ENCODE results near the gene EPHB2.

DNA sequence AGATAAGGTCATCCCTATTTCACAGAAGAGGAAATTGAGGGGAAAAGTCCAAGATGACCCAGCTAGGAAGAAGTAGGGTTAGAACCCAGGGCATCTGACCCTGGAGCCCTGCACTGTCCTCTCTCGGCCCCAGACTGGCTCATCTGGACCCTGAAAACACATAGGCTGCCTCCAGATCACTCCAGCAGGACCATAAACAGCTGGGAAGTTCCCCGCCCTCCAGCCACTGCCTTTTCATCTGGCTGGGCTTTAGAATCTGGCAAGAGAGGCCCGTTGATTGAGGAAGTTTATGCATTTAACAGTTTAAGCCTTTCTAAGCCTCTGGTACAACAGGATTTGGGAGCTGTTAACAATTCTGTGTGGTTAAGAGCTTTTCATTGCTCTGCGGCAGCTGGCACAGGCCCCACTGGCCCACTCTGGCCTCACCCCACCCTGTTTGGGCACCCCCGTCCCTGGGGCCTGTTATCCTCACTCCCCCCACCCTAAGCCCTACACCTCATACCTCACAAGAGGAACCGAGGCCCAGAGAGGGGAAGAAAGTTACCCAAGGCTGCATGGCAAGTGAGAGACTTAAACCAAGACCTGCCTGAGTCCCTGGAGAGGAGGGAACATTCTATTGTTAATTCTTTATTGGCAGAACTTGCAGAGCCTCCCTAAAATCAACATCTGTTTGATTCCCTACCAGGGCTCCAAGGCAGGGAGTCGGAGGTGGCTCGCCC is 84.2 kb downstream of the EPHB2 start:
- no peak for TF ChIP-seq POLR2AphosphoS5 (IDR thresholded peaks at IDR 0.05; ENCODE audit: low read depth, low read length)
- no peak for TF ChIP-seq SIN3A (IDR thresholded peaks at IDR 0.05; ENCODE audit: borderline replicate concordance, insufficient read depth, low read length)
- no peak for TF ChIP-seq TAF1 (IDR thresholded peaks at IDR 0.05; ENCODE audit: borderline replicate concordance, insufficient read depth, low read length)
- TF ChIP-seq, protein P1, sequence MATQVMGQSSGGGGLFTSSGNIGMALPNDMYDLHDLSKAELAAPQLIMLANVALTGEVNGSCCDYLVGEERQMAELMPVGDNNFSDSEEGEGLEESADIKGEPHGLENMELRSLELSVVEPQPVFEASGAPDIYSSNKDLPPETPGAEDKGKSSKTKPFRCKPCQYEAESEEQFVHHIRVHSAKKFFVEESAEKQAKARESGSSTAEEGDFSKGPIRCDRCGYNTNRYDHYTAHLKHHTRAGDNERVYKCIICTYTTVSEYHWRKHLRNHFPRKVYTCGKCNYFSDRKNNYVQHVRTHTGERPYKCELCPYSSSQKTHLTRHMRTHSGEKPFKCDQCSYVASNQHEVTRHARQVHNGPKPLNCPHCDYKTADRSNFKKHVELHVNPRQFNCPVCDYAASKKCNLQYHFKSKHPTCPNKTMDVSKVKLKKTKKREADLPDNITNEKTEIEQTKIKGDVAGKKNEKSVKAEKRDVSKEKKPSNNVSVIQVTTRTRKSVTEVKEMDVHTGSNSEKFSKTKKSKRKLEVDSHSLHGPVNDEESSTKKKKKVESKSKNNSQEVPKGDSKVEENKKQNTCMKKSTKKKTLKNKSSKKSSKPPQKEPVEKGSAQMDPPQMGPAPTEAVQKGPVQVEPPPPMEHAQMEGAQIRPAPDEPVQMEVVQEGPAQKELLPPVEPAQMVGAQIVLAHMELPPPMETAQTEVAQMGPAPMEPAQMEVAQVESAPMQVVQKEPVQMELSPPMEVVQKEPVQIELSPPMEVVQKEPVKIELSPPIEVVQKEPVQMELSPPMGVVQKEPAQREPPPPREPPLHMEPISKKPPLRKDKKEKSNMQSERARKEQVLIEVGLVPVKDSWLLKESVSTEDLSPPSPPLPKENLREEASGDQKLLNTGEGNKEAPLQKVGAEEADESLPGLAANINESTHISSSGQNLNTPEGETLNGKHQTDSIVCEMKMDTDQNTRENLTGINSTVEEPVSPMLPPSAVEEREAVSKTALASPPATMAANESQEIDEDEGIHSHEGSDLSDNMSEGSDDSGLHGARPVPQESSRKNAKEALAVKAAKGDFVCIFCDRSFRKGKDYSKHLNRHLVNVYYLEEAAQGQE (IDR thresholded peaks at IDR 0.05; ENCODE audit: insufficient read depth in 1 of 2, low read depth in 2 of 2, low read length in 2 of 2), result no peak
- TF ChIP-seq FOXP2 (optimal IDR thresholded peaks at IDR 0.05; ENCODE audit: borderline replicate concordance, extremely low read depth, extremely low read length, insufficient read depth), result no peak

Data from PFSK-1 (cell line).